ENCODE measurements around the gene TRIB2.
A peak's percentile ranks its signal among the peaks of the same experiment; 100 is the strongest.

Gene TRIB2

GRCh38 chr2:12716282-12717190 is at the start of gene TRIB2:
Gene TRIB2 (plus strand): TSS chr2:12716936. CDS start chr2:12718308, 1,372 bp downstream.
- peaks cover 90% of the 10 kb centered on the region for H3K27me3 ChIP-seq
- H3K36me3 ChIP-seq, result no peaks in the 10 kb centered on the region

DNA sequence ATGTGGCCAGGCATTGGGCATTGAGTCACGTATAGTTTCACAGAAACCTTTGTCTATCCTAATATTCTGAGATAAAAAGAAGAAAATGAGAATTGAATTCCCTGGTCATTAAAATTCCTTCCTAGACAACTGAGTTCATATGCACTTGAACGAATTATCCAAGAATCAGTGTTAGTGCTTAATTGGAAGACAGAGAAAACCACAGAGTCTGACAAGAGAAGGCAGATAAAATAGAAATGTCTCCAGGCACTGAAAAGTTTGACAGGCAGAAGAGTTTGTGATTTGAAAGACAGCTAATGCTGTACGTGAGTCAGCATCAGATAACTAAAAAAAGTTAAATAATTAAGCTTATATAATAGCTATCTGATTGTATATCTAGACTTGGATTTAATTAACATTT is 47.7 kb upstream of the TRIB2 start:
- no peak overlapping the region for H3K27ac ChIP-seq
- no peaks in the 10 kb centered on the region for H3K36me3 ChIP-seq
- H3K27me3 ChIP-seq, result no peaks in the 10 kb centered on the region
- no peaks in the 10 kb centered on the region for H3K9me3 ChIP-seq
- TF ChIP-seq CTCF (IDR thresholded peaks at IDR 0.05), result no peak
- no peak overlapping the region for H3K4me3 ChIP-seq (ENCODE audit: low read depth in 1 of 2, low read length in 1 of 2)
- H3K4me1 ChIP-seq (ENCODE audit: control insufficient read depth in 1 of 2, insufficient read depth in 1 of 2, low read depth in 1 of 2, low read length in 1 of 2), result no peaks in the 10 kb centered on the region

More at GRCh38 chr2:12716282-12717190, at the start of gene TRIB2:
- no peaks in the 10 kb centered on the region for H3K9me3 ChIP-seq
- H3K4me3 ChIP-seq (ENCODE audit: low read depth in 1 of 2, low read length in 1 of 2), result peak within 1 kb of the TSS; percentile 61 to 66
- H3K4me1 ChIP-seq (ENCODE audit: control insufficient read depth in 1 of 2, insufficient read depth in 1 of 2, low read depth in 1 of 2, low read length in 1 of 2), result peaks cover 20 to 27% of the 10 kb centered on the region in 2 experiments
- no peak for TF ChIP-seq CTCF (IDR thresholded peaks at IDR 0.05)
- peak within 1 kb of the TSS; percentile 28 for H3K27ac ChIP-seq

DNA sequence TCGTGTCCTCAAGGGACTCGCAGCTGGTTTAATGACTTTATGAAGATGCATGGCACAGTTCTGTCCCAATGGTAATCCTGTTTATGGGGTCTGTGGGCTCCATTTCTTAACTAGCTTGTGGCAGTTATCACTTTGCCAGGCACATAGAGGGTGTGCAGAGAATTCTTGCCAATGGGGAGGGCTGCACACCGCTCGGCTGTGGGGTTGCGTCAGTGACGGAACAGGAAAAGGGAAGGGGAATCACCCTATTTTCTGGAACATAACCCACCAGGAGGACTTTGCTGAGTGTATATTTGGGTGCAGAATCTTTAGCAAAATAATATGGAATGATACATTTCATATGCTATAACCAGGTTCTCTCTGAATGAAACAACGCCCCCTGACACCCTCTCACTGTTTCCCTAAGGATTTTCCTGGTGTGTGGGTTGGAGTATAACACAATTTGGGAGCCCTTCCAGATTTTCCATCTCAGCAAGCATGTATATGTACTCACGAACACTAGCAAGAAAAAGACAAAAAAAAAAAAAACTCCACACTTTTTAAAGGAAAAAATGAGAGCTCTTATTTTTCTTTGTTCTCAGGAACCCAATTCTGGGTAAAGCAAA is 43.9 kb upstream of the TRIB2 start:
- no peak for TF ChIP-seq CTCF (IDR thresholded peaks at IDR 0.05)
- no peak overlapping the region for H3K27ac ChIP-seq
- H3K4me3 ChIP-seq (ENCODE audit: low read depth in 1 of 2, low read length in 1 of 2), result no peak overlapping the region
- no peaks in the 10 kb centered on the region for H3K36me3 ChIP-seq
- no peaks in the 10 kb centered on the region for H3K27me3 ChIP-seq
- H3K4me1 ChIP-seq (ENCODE audit: control insufficient read depth in 1 of 2, insufficient read depth in 1 of 2, low read depth in 1 of 2, low read length in 1 of 2), result no peaks in the 10 kb centered on the region
- no peaks in the 10 kb centered on the region for H3K9me3 ChIP-seq

- no peak for TF ChIP-seq CTCF (IDR thresholded peaks at IDR 0.05)
- H3K36me3 ChIP-seq, result no peaks in the 10 kb centered on the region
- H3K27me3 ChIP-seq, result no peaks in the 10 kb centered on the region
- H3K4me3 ChIP-seq (ENCODE audit: low read depth in 1 of 2, low read length in 1 of 2), result no peak overlapping the region
- no peak overlapping the region for H3K27ac ChIP-seq
- no peaks in the 10 kb centered on the region for H3K4me1 ChIP-seq (ENCODE audit: control insufficient read depth in 1 of 2, insufficient read depth in 1 of 2, low read depth in 1 of 2, low read length in 1 of 2)
- no peaks in the 10 kb centered on the region for H3K9me3 ChIP-seq
Observed at GRCh38 chr2:12674644-12675328, 42.0 kb upstream of the TRIB2 start.

DNA sequence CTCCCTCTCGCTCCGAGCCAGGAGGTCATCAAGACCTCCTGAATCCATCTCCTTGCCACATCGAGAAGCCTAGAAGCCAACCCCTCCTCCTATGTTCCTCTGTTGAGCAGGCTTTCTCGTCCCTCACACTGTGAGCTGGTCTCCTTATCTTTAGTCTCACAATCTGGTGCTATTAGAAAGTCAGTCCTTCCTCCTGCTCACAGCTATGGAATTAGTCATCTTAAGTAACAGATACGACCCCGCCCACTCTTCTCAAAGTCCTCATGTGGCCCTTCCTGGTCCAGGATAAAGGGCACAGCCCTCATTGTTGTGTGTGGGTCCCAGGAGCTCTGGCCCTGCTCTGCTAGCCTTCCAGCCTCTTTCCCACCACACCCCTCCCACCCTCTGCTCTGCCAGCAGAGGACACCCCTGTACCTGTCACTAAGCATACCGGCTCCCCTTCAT is 41.4 kb upstream of the TRIB2 start:
- TF ChIP-seq CTCF (IDR thresholded peaks at IDR 0.05), result no peak
- no peak overlapping the region for H3K4me3 ChIP-seq (ENCODE audit: low read depth in 1 of 2, low read length in 1 of 2)
- no peaks in the 10 kb centered on the region for H3K27me3 ChIP-seq
- H3K36me3 ChIP-seq, result no peaks in the 10 kb centered on the region
- H3K4me1 ChIP-seq (ENCODE audit: control insufficient read depth in 1 of 2, insufficient read depth in 1 of 2, low read depth in 1 of 2, low read length in 1 of 2), result no peaks in the 10 kb centered on the region
- H3K9me3 ChIP-seq, result no peaks in the 10 kb centered on the region
- H3K27ac ChIP-seq, result no peak overlapping the region
